ENCODE measurements around the gene HTR3D.
"Not testable (repeated sequence)": the region's sequence is repeated elsewhere in the genome, so short reads cannot be mapped to it uniquely, and the experiment has no call there.

HTR3D gene

GRCh38 chr3:184071142-184071541 lies 39.6 kb downstream of the HTR3D start:
- DNase-seq = not testable (repeated sequence)

DNA sequence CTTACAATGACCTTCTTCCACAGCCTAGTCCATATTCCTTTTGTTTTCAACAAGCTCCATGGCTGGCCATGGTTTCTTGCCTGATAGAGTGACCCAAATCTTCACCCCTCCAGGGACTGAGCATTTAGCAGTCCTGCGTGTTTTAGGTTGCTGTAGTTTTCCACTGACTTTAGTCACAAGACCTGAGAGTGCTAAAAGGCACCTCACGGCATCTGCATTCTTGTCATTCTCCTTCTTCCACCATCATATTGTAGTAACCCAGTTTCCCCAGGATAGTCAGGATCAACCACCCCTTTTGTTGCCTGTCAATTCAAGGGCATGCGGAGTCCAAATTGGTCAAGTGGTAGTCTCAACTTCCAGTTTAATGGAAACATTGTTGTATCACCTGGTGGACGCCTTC lies 42.1 kb downstream of the HTR3D start:
- DNase-seq = no peak

- DNase-seq = no peak
These were observed 44.4 kb downstream of the HTR3D start for GRCh38 chr3:184075901-184076300.

- no peak for DNase-seq
These were observed 46.3 kb downstream of the HTR3D start for GRCh38 chr3:184077881-184078280.

DNA sequence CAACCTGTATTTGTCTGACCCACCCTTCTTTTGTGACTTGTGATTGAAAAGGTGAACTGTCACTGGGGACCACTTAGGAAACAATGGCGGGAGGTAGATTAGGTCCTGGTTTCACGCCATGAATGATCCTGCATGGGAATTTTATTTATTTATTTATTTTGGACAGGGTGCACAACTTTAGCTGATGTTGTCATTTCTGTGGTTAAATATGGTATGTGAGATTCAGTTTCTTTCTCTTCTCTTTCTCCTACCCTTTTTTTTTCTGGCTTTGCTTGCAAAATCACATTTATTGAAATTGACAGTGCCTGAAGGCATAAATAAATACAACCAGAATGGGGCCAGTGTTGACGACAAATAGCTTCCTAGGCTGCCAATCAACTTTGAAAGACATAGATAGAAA lies 47.3 kb downstream of the HTR3D start:
- no peak for DNase-seq

DNA sequence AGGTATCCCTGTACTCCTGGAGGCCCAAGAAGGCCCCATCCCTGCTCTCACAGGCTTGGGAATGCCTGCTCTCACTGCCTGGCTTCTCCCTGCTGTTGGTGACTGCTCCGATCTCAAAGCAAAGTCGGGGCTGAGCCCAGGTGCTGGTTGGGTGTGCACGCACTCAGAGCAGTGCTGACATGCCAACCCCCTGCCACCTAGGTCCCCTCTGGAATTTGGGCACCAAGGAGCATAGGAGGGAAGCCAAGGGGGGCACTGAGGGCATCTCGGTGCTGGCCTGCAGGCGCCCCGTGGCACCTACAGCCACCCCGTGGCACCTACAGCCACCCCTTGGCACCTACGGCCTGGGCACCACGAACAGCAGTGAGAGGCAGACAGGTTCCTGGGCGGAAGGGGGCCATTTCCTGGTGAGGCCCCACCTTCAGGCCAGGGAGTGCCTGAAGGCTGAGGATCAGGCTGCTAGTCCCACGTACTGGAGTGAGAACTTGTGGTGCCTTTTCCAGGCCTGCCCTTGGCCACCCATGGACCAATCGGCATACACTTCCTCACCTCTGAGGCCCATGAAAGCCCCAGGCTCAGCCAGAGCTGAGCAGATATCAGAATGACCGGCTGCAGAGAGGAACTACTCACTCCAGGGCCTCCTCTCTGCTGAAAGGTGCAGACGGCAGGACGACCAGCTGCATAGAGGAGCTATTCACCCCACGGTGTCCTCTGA lies 49.7 kb downstream of the HTR3D start:
- DNase-seq = no peak

- no peak for DNase-seq
These were observed 50.5 kb downstream of the HTR3D start for GRCh38 chr3:184082034-184082433.

DNA sequence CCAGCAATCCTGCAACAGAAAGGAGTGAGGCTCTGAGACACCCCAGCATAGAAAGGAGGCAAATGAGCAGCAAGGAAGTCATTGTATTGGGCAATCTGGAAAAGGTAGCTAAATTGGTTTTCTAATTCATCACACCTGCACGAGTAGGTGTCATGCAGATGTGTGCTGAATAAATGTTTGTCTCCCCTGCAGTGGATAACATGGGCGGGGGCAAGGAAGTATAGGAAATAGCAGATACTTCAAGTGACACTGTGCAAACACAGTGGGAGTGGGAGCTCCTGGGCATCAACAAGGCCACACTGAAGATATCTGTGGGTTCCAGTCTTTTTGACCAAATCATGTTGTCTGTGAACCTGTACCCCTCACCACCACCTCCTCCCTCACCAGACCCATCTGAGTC lies 50.9 kb downstream of the HTR3D start:
- DNase-seq = no peak

- DNase-seq = no peak
These were observed 53.9 kb downstream of the HTR3D start for GRCh38 chr3:184085389-184085852.
